ENCODE data around the gene TRIO. TPM values are rescaled to one million over a fixed set of nuclear protein-coding genes. Genes with fewer than 3 reads are reported as not detected.
A peak's percentile ranks its signal among the peaks of the same experiment; 100 is the strongest.

TRIO gene
- total RNA-seq, 1 donor from 2014 or later, result 223 TPM

DNA sequence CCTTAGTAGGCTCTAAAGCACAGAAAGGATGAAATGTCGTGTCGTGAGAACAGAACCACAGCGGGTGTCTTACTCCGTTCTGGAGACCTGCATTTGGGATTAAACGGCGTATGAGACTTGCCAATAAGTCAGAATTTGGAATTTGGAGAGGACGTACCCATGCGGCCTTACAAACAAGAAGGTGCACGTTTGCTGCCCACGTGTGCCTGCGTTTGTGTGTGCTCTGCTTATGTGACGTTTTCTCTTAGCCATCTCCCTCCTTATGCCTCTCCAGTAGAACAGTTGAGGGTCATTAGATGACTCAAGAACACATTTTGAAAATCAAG, 266.9 kb downstream of the TRIO start:
- TF ChIP-seq, protein P1, sequence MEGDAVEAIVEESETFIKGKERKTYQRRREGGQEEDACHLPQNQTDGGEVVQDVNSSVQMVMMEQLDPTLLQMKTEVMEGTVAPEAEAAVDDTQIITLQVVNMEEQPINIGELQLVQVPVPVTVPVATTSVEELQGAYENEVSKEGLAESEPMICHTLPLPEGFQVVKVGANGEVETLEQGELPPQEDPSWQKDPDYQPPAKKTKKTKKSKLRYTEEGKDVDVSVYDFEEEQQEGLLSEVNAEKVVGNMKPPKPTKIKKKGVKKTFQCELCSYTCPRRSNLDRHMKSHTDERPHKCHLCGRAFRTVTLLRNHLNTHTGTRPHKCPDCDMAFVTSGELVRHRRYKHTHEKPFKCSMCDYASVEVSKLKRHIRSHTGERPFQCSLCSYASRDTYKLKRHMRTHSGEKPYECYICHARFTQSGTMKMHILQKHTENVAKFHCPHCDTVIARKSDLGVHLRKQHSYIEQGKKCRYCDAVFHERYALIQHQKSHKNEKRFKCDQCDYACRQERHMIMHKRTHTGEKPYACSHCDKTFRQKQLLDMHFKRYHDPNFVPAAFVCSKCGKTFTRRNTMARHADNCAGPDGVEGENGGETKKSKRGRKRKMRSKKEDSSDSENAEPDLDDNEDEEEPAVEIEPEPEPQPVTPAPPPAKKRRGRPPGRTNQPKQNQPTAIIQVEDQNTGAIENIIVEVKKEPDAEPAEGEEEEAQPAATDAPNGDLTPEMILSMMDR (IDR thresholded peaks at IDR 0.05), result no peak
- H3K9me3 Mint-ChIP-seq, result no peaks in the 10 kb centered on the region
- no peak overlapping the region for H3K27ac Mint-ChIP-seq
- H3K27me3 Mint-ChIP-seq, result no peaks in the 10 kb centered on the region
- DNase-seq, result no peak
- CTCF ChIA-PET, result no interaction called here
- POLR2A ChIA-PET, result no interaction called here
- H3K4me1 Mint-ChIP-seq, result peaks cover 4% of the 10 kb centered on the region
- H3K4me3 Mint-ChIP-seq, result no peak overlapping the region
- no peak for ATAC-seq (ENCODE audit: low read depth)
- intact Hi-C loops (cut with micrococcal nuclease), result no loop called here
- peaks cover 94% of the 10 kb centered on the region for H3K36me3 Mint-ChIP-seq (ENCODE audit: low read depth)

DNA sequence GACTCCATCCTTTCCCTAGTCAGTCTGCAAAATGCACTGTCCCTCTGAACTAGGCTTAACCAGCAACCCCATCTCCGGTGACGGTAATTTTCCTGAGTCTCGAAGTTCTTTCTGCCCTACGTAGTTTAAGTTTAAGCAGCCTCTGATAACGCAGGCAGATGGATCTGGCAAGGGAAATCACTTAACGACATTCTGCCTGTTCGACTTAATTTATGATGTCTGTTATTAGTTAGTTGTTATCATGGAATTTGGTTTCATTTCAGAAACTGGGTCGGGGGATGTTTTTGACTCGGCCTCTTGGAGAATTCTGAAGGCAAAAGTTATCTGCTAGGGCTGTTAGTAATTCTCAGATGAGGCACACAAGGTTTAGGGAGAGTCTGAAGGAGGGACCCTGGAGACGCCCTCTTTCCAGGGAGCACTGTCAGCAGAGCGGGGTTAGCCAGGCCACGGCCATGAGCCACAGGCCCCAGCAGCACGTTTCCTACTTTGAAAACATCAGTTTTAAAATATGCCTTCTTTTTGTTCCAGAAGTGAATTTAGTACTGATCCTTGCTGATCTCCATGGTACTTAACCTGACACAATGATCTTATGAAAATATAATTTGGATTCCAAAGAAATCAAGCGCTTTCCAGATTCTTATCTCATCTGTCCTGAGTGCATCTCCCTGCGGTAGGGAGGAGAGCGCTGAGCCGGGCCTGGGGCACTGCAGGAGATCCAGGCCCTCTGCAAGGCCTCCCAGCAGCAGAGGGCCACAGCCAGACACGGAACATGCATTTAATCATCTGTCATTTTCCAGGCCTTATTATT, 267.5 kb downstream of the TRIO start:
- ChIA-PET POLR2A (no interaction called here), CTCF (no interaction called here)
- peaks cover 9% of the 10 kb centered on the region for H3K4me1 Mint-ChIP-seq
- H3K36me3 Mint-ChIP-seq (ENCODE audit: low read depth), result peaks cover 94% of the 10 kb centered on the region
- TF ChIP-seq, protein P1 (IDR thresholded peaks at IDR 0.05), result no peak
- no peak overlapping the region for H3K4me3 Mint-ChIP-seq
- peak overlapping the region; percentile 35 for H3K27ac Mint-ChIP-seq
- ATAC-seq (ENCODE audit: low read depth), result no peak
- DNase-seq, result no peak
- H3K9me3 Mint-ChIP-seq, result no peaks in the 10 kb centered on the region
- intact Hi-C loops (cut with micrococcal nuclease), result no loop called here
- no peaks in the 10 kb centered on the region for H3K27me3 Mint-ChIP-seq

- ChIA-PET CTCF (no interaction called here), POLR2A (interaction anchor here (0.8 kb wide), 1 partner anchor 279 kb away, joined by 3 read pairs; no protein-coding TSS in a partner anchor)
- Mint-ChIP-seq H3K36me3 (ENCODE audit: low read depth) (peaks cover 92% of the 10 kb centered on the region), H3K27me3 (no peaks in the 10 kb centered on the region), H3K9me3 (no peaks in the 10 kb centered on the region), H3K27ac (no peak overlapping the region), H3K4me3 (no peak overlapping the region), H3K4me1 (peaks cover 15% of the 10 kb centered on the region)
- TF ChIP-seq, protein P1 (IDR thresholded peaks at IDR 0.05), result no peak
- ATAC-seq (ENCODE audit: low read depth), result no peak
- intact Hi-C loops (cut with micrococcal nuclease), result no loop called here
- DNase-seq, result no peak
Measured at GRCh38 chr5:14411216-14411615, 268.1 kb downstream of the TRIO start.

GRCh38 chr5:14413331-14413750, 270.2 kb downstream of the TRIO start:
- Mint-ChIP-seq H3K9me3 (no peaks in the 10 kb centered on the region), H3K27me3 (no peaks in the 10 kb centered on the region), H3K27ac (no peak overlapping the region), H3K36me3 (ENCODE audit: low read depth) (peaks cover 87% of the 10 kb centered on the region), H3K4me3 (no peak overlapping the region), H3K4me1 (peaks cover 16% of the 10 kb centered on the region)
- POLR2A ChIA-PET, result no interaction called here
- ATAC-seq (ENCODE audit: low read depth) (no peak), DNase-seq (no peak)
- TF ChIP-seq, protein P1 (IDR thresholded peaks at IDR 0.05), result no peak
- intact Hi-C loops (cut with micrococcal nuclease), result no loop called here
- CTCF ChIA-PET, result interaction anchor here (1.5 kb wide), 1 partner anchor 235 kb away, joined by 4 read pairs; no protein-coding TSS in a partner anchor

- TF ChIP-seq, protein P1 (IDR thresholded peaks at IDR 0.05), result no peak
- peaks cover 16% of the 10 kb centered on the region for H3K4me1 Mint-ChIP-seq
- no peak for DNase-seq
- no peaks in the 10 kb centered on the region for H3K27me3 Mint-ChIP-seq
- CTCF ChIA-PET, result interaction anchor here (1.5 kb wide), 1 partner anchor 235 kb away, joined by 4 read pairs; no protein-coding TSS in a partner anchor
- intact Hi-C loops (cut with micrococcal nuclease), result no loop called here
- no peaks in the 10 kb centered on the region for H3K9me3 Mint-ChIP-seq
- peaks cover 91% of the 10 kb centered on the region for H3K36me3 Mint-ChIP-seq (ENCODE audit: low read depth)
- H3K4me3 Mint-ChIP-seq, result no peak overlapping the region
- POLR2A ChIA-PET, result no interaction called here
- ATAC-seq (ENCODE audit: low read depth), result no peak
- no peak overlapping the region for H3K27ac Mint-ChIP-seq
Measured at GRCh38 chr5:14414007-14414406, 270.9 kb downstream of the TRIO start.
